GM21737 (cell line): ENCODE measurements around the gene GNB1L.
"Not testable (repeated sequence)": the region's sequence is repeated elsewhere in the genome, so short reads cannot be mapped to it uniquely, and the experiment has no call there.

ENCODE experiments used
- ATAC-seq: cut with Tn5 transposase; IDR thresholded peaks from one replicate; pipeline ENCODE4 v1.9.1; 2021; ENCODE audit warnings: mild to moderate bottlenecking, moderate library complexity; ENCODE audit not compliant: unreplicated experiment

GNB1L gene

DNA sequence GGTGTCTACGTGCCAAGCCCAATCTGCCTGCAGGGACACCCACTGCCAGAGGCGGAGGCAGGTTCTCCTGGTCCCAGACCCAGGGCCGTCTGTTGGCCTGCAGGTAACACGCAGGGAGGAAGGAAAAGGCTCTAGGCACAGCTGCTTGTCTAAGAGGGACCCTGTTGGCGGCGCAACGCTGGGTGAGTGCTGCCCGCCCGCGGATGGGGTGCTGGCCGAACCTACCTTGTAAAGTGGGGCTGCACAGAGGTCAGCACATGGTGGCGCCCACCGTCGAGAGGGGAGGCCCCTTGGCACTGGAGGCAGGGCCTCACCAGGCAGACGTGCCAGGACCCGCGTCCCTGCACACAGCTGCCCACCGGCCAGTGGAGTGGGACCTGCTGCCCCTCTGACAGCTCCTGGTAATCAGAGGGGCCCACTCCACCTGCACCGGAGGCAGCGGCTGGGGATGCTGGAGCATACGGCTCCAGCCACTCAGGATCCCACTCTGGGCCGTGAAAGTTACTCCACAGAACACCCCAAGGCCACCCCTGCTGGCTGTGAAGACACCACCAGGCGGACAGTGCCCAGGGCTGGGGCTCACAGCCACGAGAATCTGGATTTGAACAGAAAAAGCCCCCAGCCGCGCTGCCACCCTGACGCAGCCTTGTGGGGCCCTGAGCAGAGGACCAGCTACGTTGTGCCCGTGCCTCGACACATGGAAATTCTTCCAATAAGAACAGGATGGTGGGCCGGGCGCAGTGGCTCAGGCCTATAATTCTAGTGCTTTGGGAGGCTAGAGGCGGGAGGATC, 70.1 kb downstream of the GNB1L start:
- no peak for ATAC-seq

DNA sequence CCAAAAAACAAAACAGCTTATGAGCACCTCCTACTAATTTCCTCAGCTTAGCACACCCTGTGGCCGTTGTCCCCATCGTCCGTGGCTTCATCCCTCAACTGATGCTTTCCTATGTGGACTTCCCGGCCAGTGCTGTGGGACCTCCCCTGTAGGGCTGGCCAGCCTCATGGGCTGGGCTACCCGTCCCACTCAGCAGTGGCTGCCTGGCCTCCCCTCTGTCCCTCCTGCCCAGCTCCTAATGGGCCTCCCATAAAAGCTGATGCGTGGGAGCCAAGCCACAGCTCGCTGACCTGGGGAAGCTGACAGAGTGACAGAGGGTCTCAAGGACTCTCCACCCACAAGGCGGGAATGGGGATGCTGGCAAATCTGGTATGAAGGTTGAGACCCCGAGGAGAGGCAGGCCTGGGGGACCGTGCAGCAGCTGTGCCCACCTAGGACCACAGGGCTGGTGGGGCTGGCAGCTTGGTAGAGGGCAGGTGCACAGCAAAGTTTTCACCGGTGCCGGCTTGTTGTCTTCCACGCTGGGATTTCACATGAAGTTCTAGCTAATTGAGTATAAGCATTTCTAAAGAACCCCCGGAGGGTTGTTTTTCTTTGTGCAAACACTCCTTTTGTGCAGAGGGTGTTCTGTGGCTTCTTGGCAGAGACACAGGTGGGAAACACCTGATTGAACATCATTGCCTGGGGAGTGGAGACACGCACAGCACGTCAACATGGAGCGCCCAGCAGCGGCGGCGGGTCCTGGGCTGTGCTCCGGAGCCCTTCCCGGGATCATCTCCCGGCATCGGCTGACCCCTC, 70.9 kb downstream of the GNB1L start:
- no peak for ATAC-seq

DNA sequence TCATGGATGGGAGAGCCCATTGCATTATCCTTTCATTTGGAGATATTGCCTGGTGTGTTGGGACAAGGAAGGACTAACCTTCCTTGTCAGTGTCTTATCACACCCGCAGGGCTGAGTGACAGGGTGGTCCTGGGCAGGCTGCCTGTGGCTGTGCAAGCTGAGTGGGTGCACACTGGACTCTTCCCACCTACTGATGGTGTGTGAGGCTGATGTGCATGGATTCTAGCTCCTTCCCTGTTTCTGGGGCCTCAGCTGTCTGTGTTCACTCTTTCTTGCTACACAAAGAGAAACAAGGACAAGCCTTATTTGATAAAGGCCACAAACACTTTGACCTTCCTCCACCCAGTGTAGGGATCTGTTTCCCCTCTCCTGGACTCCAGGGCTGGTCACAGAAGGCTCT, 72.1 kb downstream of the GNB1L start:
- ATAC-seq = no peak

DNA sequence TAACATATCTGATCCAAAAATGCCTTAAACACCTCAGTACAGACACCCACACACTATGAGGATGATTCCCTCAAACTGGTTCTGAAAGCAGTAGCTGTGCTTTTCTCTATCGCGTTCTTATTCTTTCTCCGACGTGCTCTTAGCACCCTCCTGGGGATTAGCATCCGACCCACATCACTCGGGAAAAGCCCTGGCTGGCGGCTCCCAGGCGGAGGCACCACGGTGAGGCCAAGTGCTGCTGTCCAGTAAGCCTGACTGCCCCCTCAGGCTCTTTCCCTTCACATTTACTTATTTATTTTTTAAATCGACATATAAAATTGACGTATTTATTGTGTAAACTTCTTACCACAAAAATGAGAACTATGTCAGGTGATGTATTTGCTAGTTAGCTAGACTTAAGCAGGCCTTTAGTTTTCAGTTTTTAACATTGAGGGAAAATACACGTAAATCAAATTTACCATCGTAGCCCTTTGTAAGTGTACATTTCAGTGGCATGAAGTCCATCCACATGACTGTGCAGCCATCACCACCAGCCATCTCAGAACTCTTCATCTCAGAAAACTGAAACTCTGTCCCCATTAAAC, 74.9 kb downstream of the GNB1L start:
- ATAC-seq = no peak

DNA sequence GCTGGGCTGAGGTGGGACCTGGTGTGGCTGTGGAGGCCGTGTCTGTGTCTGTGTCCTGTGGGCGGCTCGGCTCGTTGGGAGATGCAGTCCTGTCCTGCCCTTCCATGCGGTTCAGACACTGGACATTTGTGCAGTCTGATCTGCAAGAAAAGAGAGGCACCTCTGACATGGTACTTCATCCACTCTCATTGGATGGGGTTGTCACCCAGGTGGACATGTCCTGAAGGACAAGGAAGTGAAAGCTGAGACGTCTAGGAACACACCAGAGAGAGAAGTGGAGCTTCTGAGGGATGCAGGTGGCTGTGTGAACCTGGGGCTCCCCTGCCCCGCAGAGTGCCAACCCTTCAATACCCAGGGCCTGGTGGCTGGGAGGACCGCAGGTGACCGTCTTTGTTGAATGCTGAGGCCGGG, 75.7 kb downstream of the GNB1L start:
- no peak for ATAC-seq

DNA sequence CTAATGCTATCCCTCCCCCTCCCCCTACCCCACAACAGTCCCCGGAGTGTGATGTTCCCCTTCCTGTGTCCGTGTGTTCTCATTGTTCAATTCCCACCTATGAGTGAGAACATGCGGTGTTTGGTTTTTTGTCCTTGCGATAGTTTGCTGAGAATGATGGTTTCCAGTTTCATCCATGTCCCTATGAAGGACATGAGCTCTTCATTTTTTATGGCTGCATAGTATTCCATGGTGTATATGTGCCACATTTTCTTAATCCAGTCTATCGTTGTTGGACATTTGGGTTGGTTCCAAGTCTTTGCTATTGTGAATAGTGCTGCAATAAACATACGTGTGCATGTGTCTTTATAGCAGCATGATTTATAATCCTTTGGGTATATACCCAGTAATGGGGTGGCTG, 77.5 kb downstream of the GNB1L start:
- not testable (repeated sequence) for ATAC-seq

DNA sequence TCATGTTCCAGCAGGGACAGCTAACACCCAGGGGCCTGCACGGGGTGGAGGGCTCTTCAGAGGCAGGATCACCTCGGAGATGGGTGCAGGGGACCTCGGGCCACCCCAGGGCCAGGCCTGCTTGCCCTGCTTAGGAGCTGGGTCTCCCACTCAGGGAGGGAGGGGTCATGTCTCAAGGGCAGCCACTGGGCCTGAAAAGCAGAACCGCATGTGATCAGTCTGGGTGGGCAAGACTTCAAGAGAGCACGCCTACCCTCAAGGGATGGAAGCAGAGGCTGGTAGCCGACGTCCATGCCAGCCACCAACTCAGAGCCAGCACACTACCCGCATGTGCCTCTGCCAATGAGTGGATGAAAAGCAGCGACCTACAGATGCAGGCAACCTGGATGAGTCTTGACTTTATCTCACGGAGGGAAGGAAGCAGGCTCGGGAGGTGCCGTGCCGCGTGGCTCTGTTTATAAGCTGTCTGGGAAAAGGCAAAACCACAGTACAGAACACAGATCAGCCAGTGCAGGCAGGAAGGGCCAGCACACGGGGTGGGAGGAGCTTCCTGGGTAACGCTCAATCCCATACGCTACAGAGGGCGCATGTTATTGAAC, 78.1 kb downstream of the GNB1L start:
- ATAC-seq = no peak

DNA sequence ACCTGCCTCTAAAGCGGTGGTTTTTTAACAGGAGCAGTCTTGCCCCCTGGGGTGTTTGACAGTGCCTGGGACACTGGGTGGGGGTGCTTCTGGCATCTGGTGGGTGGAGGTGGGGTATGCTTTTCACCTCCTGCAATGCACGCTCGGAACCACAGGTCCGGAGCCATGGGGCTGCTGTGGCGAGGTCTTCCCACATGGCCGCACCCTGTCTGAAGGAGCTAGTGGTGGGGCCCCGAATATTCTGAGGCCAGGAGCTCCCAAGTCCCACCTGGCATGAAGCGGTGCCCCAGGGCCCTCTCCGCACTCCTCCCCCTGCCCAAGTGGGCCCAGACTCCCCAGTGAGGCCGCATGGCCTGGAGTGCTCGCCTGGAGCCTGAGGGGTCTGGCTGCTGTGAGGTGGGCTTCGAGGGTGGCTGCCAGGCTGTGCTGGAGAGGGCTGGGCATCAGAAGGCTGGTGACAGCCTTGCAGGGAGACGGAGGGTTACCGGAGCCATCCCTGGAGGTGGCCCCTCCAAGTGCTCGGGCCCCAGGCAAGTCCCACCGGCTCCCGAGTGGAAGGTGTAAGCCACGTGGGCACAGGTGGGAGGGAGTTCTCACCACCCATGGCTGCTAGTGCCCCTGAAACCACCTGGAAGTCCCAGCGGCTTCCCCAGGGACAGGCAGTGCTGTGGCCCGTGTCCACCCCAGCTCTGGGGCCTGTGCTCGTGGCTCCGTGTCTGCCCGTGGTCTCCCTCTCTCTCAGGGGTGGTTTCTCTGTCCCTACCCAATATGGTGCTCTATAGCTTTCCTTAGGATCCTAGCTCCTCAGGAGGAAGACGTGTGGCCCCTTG, 79.0 kb downstream of the GNB1L start:
- no peak for ATAC-seq

DNA sequence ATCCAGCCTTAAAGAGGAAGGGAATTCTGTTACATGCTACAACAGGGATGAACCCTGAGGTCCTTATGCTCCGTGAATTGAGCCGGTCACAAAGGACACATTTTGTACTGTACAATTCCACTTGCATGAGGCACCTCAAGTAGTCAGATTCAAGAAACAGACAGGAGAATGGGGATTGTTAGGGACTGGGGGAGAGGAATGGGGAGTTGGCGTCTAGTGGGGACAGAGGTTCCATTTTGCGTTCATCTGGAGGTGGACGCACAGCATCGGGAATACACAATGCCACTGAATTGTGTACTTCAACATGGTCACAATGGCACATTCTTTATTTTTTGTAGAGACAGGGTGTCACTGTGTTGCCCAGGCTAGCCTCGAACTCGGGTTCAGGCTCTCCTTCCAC, 80.0 kb downstream of the GNB1L start:
- ATAC-seq = no peak

DNA sequence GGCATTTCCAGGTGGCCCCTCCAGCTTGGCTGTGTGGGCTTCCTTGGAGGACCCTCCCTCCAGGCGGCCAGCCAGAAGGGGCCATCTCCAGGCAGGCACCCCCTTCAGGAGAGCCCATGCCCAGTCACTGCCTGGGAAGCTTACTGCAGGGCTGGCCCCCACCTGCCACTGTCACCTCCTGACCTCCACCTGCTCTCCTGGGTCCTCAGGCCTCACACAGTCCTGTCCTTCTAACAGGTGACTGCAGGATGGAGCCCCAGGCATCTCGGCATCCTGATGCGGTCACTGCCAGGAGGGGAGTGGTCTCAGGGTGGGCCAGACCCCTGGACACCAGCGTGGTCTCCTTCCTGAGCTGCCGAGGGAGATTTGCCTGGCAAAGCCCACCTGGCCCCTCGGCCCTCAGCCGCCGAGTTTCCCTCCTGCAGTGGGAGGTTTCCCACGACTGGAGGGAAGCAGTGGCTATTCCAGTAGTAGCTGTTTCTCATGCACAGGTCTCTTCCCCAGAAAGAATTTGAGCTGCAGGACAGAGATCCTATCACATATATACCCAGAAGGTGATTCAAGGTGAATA, 81.1 kb downstream of the GNB1L start:
- ATAC-seq = no peak

DNA sequence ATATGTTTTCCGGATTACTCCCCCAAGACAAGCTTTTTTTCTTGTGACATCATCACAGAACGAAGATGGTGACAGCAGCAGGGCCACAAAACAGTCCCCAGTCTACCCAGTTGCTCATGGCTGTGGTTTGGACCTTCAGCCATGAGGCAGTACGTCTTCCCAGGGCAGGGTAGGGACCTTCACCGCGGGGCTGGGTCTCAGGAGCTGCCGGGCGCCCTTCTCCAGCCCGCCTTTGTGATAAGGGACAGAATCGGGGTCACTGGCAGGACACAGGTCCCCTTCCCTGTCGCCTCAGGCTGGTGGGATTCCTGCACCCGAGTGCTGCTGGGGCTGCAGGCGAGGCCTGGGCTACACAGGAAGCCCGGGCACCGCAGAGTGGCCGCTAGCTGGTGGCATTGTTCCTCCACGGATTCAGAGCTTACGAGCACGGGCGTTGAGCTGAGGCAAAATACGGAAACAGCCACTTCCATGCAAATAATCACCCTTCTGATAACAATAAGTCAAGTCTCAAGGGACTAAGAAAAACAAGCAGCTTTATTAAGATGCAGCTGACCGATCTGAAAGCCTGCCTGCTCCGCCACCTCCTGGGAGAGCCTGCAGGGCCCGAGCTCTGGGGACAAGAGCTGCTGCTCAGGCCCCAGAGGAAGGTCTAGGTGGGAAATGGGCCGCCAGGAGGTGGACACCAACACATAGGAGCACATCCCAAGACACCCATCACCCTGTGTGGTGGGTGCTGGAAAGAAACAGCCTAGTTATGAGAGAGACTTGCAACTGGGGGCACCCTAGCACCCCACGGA, 81.8 kb downstream of the GNB1L start:
- ATAC-seq = no peak

DNA sequence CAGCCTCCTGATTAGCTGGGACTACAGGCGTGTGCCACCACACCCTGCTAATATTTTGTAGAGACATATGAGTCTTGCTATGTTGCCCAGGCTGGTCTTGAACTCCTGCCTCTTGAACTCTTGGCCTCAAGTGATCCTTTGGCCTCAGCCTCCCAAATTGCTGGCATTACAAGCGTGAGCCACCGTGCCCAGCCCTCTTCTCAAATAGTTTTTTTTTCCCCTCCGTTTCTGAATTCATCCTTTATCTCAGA, 82.3 kb downstream of the GNB1L start:
- no peak for ATAC-seq

DNA sequence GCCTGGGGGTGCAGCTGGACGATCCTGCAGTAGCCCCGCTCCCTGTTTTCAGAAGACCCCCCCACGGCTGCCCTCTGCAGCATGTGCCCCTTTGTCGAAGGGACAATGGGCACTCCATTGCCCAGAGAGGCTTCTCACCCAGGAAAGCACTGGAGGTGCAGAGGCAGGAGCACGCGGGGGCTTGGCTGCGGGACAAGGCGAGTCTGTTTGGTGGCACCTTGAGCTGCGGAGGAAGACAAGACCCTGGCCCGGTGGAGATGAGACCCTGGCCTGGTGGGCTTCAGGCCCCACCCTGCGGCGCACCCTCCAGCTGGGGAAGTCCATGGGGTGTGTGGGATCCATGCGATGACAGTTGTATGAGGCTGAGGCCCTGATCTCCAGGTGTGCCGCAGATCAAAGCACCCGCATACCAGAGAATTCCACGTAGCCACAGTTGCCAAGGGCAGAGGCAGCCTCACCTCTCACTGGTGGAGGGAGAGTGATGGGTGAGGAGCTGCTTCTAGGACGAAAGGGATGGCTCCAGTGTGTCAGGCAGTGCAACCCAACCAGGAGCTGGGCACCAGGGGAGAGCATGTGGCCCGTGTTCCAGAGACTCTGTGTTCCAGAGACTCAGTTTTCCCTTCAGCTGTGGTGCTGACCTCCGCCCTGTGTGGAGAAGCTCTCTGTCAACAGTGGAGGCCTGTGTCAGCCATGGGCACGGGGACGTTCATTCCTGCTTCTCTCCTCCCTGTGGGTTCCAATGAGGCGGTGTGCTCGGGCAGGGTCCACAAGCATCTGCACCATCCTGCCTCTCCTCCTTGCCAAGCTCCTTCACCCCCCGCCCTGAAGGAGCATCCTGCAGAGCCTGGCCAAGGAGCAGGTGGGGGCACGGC, 84.1 kb downstream of the GNB1L start:
- no peak for ATAC-seq

DNA sequence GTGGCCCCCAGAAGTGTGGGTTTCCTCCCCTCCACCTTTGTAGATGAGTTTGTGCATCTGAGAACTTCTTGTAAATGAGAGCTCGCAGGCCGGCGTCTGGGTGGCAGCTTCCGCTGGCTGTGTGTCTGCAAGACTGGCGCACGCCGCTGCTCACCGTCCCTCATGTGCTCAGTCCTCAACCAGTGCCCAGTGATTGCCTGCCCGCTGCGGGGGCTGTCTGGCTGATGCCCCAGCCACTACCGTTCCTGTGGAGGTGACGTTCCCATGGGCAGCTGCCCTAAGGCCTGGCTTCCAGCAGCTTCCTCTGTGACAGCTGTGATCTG, 85.3 kb downstream of the GNB1L start:
- ATAC-seq = no peak

DNA sequence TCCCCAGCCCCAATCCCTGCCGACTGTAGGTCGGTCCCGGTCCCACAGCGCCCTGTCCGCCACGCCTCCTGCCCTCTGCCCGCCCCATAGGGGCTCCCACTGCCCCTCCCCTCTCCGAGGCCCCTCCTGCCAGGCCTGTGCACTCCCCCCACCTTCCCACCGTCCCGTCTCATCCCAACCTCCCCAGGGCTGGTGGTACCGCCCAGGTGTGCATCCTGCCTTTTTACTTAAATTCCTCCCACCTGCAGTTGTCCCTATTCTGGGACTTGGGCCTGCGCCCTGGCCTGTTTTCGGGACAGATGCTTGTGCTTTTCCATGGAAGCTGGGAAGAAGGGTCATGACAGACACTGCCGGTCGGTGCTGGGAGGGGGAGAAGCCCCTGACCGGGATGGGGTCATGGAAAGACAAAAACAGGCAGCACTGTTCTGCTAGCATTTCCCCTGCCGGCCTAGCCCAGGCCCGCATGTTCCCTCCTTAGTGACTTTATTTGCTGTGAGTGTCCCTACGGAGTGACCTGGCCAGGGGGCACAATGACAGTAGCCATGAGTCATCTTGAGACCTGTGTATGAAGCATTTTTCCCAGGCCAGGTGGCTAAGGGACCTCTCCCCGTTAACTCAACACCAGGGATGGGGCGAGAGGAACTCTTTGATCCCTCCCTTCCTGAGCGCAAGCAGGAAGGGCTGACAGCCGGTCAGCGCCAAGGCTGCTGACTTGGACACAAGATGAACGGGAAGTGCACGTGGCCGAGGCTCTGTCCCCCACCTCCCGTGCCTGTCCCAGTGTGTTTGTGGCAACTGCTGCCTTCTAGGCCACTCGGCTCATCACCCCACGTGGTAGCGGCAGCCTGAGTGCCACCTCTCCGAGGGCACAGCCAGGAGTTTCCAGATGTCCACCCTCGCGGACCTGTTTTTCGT, 87.0 kb downstream of the GNB1L start:
- no peak for ATAC-seq

DNA sequence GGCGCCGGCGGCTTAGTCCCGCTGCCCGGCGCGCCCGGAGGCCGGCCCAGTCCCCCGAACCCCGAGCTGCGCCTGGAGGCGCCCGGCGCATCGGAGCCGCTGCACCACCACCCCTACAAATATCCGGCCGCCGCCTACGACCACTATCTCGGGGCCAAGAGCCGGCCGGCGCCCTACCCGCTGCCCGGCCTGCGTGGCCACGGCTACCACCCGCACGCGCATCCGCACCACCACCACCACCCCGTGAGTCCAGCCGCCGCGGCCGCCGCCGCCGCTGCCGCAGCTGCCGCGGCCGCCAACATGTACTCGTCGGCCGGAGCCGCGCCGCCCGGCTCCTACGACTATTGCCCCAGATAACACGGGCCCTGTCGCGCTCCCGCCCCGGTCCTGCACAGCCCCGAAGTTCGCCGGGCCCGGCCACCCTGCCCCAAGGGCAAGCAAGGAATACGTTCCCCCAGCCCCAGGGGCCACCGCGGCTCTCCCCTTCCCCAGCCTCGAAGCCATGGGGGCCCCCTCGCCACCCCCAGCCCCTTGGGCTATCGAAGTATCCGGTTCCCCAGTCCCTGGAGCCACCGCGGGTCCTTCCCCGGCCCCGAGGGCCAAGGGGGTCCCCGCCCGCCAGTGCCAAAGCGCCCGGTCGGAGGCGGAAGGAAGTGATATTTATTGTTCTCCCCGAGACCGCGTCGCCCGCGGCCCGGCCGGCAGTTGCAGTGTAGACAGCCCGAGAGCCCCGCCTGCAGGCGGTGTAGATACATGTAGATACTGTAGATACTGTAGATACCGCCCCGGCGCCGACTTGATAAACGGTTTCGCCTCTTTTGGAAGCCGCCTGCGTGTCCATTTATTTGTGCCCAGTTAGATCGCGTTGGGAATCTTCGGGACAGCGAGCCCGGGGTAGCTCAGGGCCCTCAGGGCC, 87.9 kb downstream of the GNB1L start:
- no peak for ATAC-seq

DNA sequence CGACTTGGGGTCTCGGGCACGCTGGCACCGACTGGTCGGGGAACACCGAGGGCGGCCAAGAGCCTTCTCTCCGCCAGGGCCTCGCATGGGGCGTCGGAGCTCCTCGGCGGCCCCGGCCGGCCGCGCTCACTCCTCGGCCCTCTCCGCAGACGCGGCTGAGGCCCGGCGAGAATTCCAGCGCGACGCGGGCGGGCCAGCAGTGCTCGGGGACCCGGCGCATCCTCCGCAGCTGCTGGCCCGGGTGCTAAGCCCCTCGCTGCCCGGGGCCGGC, 88.5 kb downstream of the GNB1L start:
- ATAC-seq = no peak
